H1 (cell line): ENCODE measurements around the gene ZNF221.

Experiments
- ATF2 ChIP-seq: IDR thresholded peaks from 2 replicates; pipeline ENCODE4 v1.6.1; 2012; ENCODE audit warnings: low read length, inconsistent platforms
- CTCF ChIP-seq, 3 experiments: IDR thresholded peaks; 1 replicate in 2 of 3; 2 replicates in 1 of 3; pipeline versions ENCODE4 v1.5.1 to v1.6.1; 2011; ENCODE audit warnings: low read length in 3 of 3, mild to moderate bottlenecking in 3 of 3, inconsistent platforms in 2 of 3, low read depth in 1 of 3, moderate library complexity in 1 of 3; ENCODE audit not compliant: insufficient read depth in 1 of 3; ENCODE audit errors: control extremely low read depth in 1 of 3
- MAFK ChIP-seq: IDR thresholded peaks from 2 replicates; pipeline ENCODE4 v1.6.1; 2012; ENCODE audit warnings: low read depth, mild to moderate bottlenecking, improper control_type of control experiment, low read length
- SUZ12 ChIP-seq: fragments of 200-600 bp; sonication (generic); IDR thresholded peaks from 2 replicates; pipeline ENCODE4 v1.6.1; 2012; ENCODE audit warnings: mild to moderate bottlenecking, inconsistent platforms, low read length, moderate library complexity, mixed read lengths
- TF ChIP-seq, protein P1 (sequence below): IDR thresholded peaks from 2 replicates; pipeline ENCODE4 v1.6.1; 2011; ENCODE audit warnings: low read length, improper control_type of control experiment

GRCh38 chr19:44002212-44002565 lies 51.2 kb downstream of the ZNF221 start:
- TF ChIP-seq MAFK = no peak
- TF ChIP-seq, protein P1, sequence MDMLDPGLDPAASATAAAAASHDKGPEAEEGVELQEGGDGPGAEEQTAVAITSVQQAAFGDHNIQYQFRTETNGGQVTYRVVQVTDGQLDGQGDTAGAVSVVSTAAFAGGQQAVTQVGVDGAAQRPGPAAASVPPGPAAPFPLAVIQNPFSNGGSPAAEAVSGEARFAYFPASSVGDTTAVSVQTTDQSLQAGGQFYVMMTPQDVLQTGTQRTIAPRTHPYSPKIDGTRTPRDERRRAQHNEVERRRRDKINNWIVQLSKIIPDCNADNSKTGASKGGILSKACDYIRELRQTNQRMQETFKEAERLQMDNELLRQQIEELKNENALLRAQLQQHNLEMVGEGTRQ = no peak
- TF ChIP-seq SUZ12 = no peak
- TF ChIP-seq CTCF (IDR thresholded peaks at IDR 0.05; ENCODE audit: control extremely low read depth in 1 of 3, insufficient read depth in 1 of 3, low read depth in 1 of 3, low read length in 3 of 3) = no peak
- no peak for TF ChIP-seq ATF2
